ENCODE results near the gene PROZ. TPM values are rescaled to one million over a fixed set of nuclear protein-coding genes. Genes with fewer than 3 reads are reported as not detected.

PROZ gene
- polyA plus RNA-seq, 1 donor (not counting 4 experiments of a cell fraction or from before 2014, with no cell fraction given), result not detected

- peaks cover 29% of the 10 kb centered on the region in 2 experiments for H3K36me3 ChIP-seq (ENCODE audit: control insufficient read depth in 2 of 2, extremely low read depth in 1 of 2, insufficient read depth in 2 of 2, low read length in 2 of 2)
- TF ChIP-seq EZH2 (IDR thresholded peaks at IDR 0.05; ENCODE audit: low read length), result no peak
- no peak for TF ChIP-seq CTCF (optimal IDR thresholded peaks at IDR 0.05 in 1 of 3, IDR thresholded peaks at IDR 0.05 in 1 of 3, conservative IDR thresholded peaks at IDR 0.05 in 1 of 3; ENCODE audit: extremely low read depth in 1 of 3, insufficient read depth in 2 of 3, low read length in 3 of 3)
- H3K4me3 ChIP-seq (ENCODE audit: control insufficient read depth in 2 of 3, extremely low read depth in 1 of 3, insufficient read depth in 2 of 3, low read depth in 1 of 3, low read length in 3 of 3), result no peak overlapping the region
- no peak for DNase-seq (ENCODE audit: low read depth, low spot score)
- H3K4me1 ChIP-seq (ENCODE audit: control insufficient read depth, extremely low read depth, insufficient read depth, low read length), result no peaks in the 10 kb centered on the region
- no peak overlapping the region for H2AFZ ChIP-seq (ENCODE audit: control insufficient read depth, low read length)
- H4K20me1 ChIP-seq (ENCODE audit: control insufficient read depth, extremely low read depth, insufficient read depth, low read length), result no peaks in the 10 kb centered on the region
- H3K9me1 ChIP-seq (ENCODE audit: control insufficient read depth, extremely low read depth, insufficient read depth, low read length), result no peaks in the 10 kb centered on the region
- no peak overlapping the region for H3K27ac ChIP-seq (ENCODE audit: control insufficient read depth, insufficient read depth, low read length)
- no peak overlapping the region for H3K4me2 ChIP-seq (ENCODE audit: control insufficient read depth, extremely low read depth, insufficient read depth, low read depth, low read length)
- H3K27me3 ChIP-seq (ENCODE audit: control insufficient read depth, extremely low read depth, insufficient read depth, low read length), result no peaks in the 10 kb centered on the region
- no peak for FAIRE-seq
- peaks cover 25% of the 10 kb centered on the region for H3K79me2 ChIP-seq (ENCODE audit: control insufficient read depth, insufficient read depth, low read length)
- no peak overlapping the region for H3K9ac ChIP-seq (ENCODE audit: control insufficient read depth, extremely low read depth, insufficient read depth, low read length)
- dilution Hi-C loops (cut with MboI; ENCODE audit: extremely low pct_ligation_motif_present, low sequenced_read_pairs), result no loop called here
- no peaks in the 10 kb centered on the region for H3K9me3 ChIP-seq (ENCODE audit: control insufficient read depth, low read depth, low read length)
Measured at GRCh38 chr13:113196970-113197737, 38.7 kb downstream of the PROZ start.

GRCh38 chr13:113201815-113202214 is 43.4 kb downstream of the PROZ start:
- no peak overlapping the region for H3K9ac ChIP-seq (ENCODE audit: control insufficient read depth, extremely low read depth, insufficient read depth, low read length)
- dilution Hi-C loops (cut with MboI; ENCODE audit: extremely low pct_ligation_motif_present, low sequenced_read_pairs), result no loop called here

More at GRCh38 chr13:113201815-113202214, 43.4 kb downstream of the PROZ start:
- H3K27ac ChIP-seq (ENCODE audit: control insufficient read depth, insufficient read depth, low read length), result no peak overlapping the region
- peaks cover 17 to 21% of the 10 kb centered on the region in 2 experiments for H3K36me3 ChIP-seq (ENCODE audit: control insufficient read depth in 2 of 2, extremely low read depth in 1 of 2, insufficient read depth in 2 of 2, low read length in 2 of 2)
- TF ChIP-seq EZH2 (IDR thresholded peaks at IDR 0.05; ENCODE audit: low read length) (no peak), CTCF (optimal IDR thresholded peaks at IDR 0.05 in 1 of 3, IDR thresholded peaks at IDR 0.05 in 1 of 3, conservative IDR thresholded peaks at IDR 0.05 in 1 of 3; ENCODE audit: extremely low read depth in 1 of 3, insufficient read depth in 2 of 3, low read length in 3 of 3) (no peak)
- peaks cover 70% of the 10 kb centered on the region for H3K79me2 ChIP-seq (ENCODE audit: control insufficient read depth, insufficient read depth, low read length)
- H3K9me3 ChIP-seq (ENCODE audit: control insufficient read depth, low read depth, low read length), result no peaks in the 10 kb centered on the region
- FAIRE-seq (no peak), DNase-seq (ENCODE audit: low read depth, low spot score) (no peak)
- no peak overlapping the region for H3K4me2 ChIP-seq (ENCODE audit: control insufficient read depth, extremely low read depth, insufficient read depth, low read depth, low read length)
- no peaks in the 10 kb centered on the region for H3K27me3 ChIP-seq (ENCODE audit: control insufficient read depth, extremely low read depth, insufficient read depth, low read length)
- H3K4me1 ChIP-seq (ENCODE audit: control insufficient read depth, extremely low read depth, insufficient read depth, low read length), result peaks cover 16% of the 10 kb centered on the region
- no peak overlapping the region for H2AFZ ChIP-seq (ENCODE audit: control insufficient read depth, low read length)
- no peaks in the 10 kb centered on the region for H3K9me1 ChIP-seq (ENCODE audit: control insufficient read depth, extremely low read depth, insufficient read depth, low read length)
- H3K4me3 ChIP-seq (ENCODE audit: control insufficient read depth in 2 of 3, extremely low read depth in 1 of 3, insufficient read depth in 2 of 3, low read depth in 1 of 3, low read length in 3 of 3), result no peak overlapping the region
- peaks cover 6% of the 10 kb centered on the region for H4K20me1 ChIP-seq (ENCODE audit: control insufficient read depth, extremely low read depth, insufficient read depth, low read length)
